Measurements from ENCODE around the gene SPATA31E1. TPM values are rescaled to one million over a fixed set of nuclear protein-coding genes. Genes with fewer than 3 reads are reported as not detected.

The SPATA31E1 gene
- total RNA-seq, 1 donor from 2014 or later: not detected

DNA sequence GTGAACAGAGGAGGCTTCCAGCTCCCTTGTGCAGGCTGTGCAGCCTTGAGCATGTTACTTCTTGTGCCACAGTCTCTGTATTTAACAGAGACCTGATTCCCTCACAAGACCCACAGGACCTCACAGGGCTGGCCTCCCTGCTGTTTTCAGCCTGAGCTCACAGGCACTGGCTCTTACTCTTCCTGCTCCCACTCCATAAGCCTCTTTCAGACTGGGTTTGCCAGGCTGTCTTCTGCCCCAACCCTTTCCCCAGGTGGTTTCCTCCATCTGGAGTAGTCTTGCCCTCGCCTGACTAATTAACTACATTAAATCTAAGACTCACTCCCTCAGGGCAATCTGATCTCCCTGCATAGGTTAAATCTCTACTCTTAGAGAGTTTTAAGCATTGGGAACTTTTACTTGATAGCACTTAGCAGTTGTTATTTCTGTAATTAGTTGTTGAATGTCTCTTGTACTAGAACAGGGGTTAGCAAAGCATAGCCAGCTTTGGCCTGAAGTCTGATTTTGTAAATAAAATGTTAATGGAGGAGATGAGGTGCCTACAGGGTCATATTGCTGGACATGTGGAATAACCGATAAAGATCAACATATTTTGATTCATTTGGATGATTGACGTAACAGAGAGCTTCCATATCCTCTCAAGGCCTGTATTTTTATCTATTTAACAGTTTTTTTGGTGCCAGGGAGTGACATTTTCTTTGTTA is 28.6 kb upstream of the SPATA31E1 start:
- Histone ChIP-seq H3K27me3 (ENCODE audit: control insufficient read depth, insufficient read depth, low read length) (no peaks in the 10 kb centered on the region), H3K4me3 (ENCODE audit: low read depth, low read length) (no peak overlapping the region), H3K36me3 (ENCODE audit: control insufficient read depth, insufficient read depth, low read length) (no peaks in the 10 kb centered on the region)
- no peak for DNase-seq (ENCODE audit: low read depth)
- no peak for TF ChIP-seq CTCF (IDR thresholded peaks at IDR 0.05; ENCODE audit: insufficient read depth, low read length, poor library complexity, severe bottlenecking)

DNA sequence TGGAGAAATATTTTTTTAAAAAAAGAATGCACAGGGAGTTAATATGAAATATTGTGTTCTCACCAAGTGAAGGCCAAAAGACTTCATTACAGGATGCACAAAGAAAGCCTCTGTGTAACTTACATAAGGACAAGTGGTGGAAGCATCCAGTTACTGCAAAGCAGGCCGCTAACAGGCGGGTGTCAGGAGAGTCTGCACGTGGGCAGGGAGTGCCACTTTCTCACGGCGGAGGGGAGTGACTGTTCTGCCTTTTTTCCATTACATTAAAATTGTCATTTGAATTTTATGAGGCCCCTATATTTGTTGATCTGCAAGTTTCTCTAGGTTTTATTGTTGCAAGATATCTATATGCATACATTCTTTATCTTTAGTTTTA is 28.1 kb upstream of the SPATA31E1 start:
- TF ChIP-seq CTCF (IDR thresholded peaks at IDR 0.05; ENCODE audit: insufficient read depth, low read length, poor library complexity, severe bottlenecking): no peak
- no peak for DNase-seq (ENCODE audit: low read depth)

GRCh38 chr9:87855061-87855460 is 27.6 kb upstream of the SPATA31E1 start:
- H3K36me3 ChIP-seq (ENCODE audit: control insufficient read depth, insufficient read depth, low read length): no peaks in the 10 kb centered on the region
- TF ChIP-seq CTCF (IDR thresholded peaks at IDR 0.05; ENCODE audit: insufficient read depth, low read length, poor library complexity, severe bottlenecking): no peak
- DNase-seq (ENCODE audit: low read depth): no peak
- H3K4me3 ChIP-seq (ENCODE audit: low read depth, low read length): no peak overlapping the region
- no peaks in the 10 kb centered on the region for H3K27me3 ChIP-seq (ENCODE audit: control insufficient read depth, insufficient read depth, low read length)

More for the DNA sequence above, 28.1 kb upstream of the SPATA31E1 start:
- Histone ChIP-seq H3K4me3 (ENCODE audit: low read depth, low read length) (no peak overlapping the region), H3K36me3 (ENCODE audit: control insufficient read depth, insufficient read depth, low read length) (no peaks in the 10 kb centered on the region), H3K27me3 (ENCODE audit: control insufficient read depth, insufficient read depth, low read length) (no peaks in the 10 kb centered on the region)

GRCh38 chr9:87857141-87857947 is 25.3 kb upstream of the SPATA31E1 start:
- no peak for DNase-seq (ENCODE audit: low read depth)
- no peak for TF ChIP-seq CTCF (IDR thresholded peaks at IDR 0.05; ENCODE audit: insufficient read depth, low read length, poor library complexity, severe bottlenecking)
- Histone ChIP-seq H3K4me3 (ENCODE audit: low read depth, low read length) (no peak overlapping the region), H3K27me3 (ENCODE audit: control insufficient read depth, insufficient read depth, low read length) (no peaks in the 10 kb centered on the region), H3K36me3 (ENCODE audit: control insufficient read depth, insufficient read depth, low read length) (no peaks in the 10 kb centered on the region)

DNA sequence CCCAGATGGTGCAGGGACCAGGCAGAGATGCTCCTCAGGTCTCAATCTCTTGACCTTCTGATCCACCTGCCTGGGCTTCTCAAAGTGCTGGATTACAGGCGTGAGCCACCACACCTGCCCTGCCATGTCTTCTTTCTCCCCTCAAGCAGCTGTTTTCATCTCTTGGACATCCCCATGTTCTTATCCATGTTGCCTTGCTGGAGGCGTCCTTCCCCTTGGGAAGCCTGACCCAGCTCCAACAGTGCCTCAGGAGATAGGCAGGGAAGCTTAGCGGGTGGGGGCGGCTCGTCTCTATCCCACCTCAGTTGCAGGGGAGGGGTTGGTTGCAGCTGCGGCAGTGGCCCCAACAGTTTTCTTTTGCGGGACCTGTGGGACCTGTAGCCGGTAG is 24.7 kb upstream of the SPATA31E1 start:
- Histone ChIP-seq H3K27me3 (ENCODE audit: control insufficient read depth, insufficient read depth, low read length) (no peaks in the 10 kb centered on the region), H3K4me3 (ENCODE audit: low read depth, low read length) (no peak overlapping the region), H3K36me3 (ENCODE audit: control insufficient read depth, insufficient read depth, low read length) (no peaks in the 10 kb centered on the region)
- no peak for TF ChIP-seq CTCF (IDR thresholded peaks at IDR 0.05; ENCODE audit: insufficient read depth, low read length, poor library complexity, severe bottlenecking)
- no peak for DNase-seq (ENCODE audit: low read depth)

Data from kidney epithelial cell (primary cell).